VCaP (cell line): ENCODE measurements around the gene TADA2A.
"Not testable (repeated sequence)": the region's sequence is repeated elsewhere in the genome, so short reads cannot be mapped to it uniquely, and the experiment has no call there.

Experiments
- H3K27ac ChIP-seq: fragments of 450-650 bp; 2 replicates; pipeline ENCODE4 v1.5.1; 2017
- TF ChIP-seq, protein P1 (sequence below): fragments of 450-650 bp; conservative IDR thresholded peaks from 2 replicates; pipeline ENCODE4 v1.5.1; 2017; ENCODE audit warnings: mild to moderate bottlenecking, moderate library complexity

TADA2A gene

GRCh38 chr17:37446027-37446426 is 39.3 kb downstream of the TADA2A start:
- no peak overlapping the region for H3K27ac ChIP-seq
- TF ChIP-seq, protein P1, sequence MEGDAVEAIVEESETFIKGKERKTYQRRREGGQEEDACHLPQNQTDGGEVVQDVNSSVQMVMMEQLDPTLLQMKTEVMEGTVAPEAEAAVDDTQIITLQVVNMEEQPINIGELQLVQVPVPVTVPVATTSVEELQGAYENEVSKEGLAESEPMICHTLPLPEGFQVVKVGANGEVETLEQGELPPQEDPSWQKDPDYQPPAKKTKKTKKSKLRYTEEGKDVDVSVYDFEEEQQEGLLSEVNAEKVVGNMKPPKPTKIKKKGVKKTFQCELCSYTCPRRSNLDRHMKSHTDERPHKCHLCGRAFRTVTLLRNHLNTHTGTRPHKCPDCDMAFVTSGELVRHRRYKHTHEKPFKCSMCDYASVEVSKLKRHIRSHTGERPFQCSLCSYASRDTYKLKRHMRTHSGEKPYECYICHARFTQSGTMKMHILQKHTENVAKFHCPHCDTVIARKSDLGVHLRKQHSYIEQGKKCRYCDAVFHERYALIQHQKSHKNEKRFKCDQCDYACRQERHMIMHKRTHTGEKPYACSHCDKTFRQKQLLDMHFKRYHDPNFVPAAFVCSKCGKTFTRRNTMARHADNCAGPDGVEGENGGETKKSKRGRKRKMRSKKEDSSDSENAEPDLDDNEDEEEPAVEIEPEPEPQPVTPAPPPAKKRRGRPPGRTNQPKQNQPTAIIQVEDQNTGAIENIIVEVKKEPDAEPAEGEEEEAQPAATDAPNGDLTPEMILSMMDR, result no peak

DNA sequence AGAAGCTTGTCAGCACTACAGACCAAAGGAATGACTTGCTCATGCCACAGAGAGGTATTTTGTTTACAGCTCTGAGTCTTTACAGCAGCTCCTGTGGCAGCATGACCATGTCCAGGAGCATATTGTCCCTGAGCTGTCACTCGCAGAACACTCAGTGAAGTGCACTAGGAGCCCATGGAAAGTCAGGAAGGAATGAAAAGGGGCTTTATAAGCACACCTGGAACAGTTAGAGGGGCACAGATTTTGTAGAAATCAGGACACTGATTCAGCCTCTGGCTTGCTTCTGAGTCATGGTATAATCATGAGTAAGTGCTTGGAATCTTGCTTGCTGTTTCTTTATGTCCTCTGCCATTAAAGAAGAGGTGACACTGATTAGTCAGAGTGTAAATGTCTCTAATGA is 41.0 kb downstream of the TADA2A start:
- H3K27ac ChIP-seq, result peak overlapping the region; percentile 94
- TF ChIP-seq, protein P1, result no peak

DNA sequence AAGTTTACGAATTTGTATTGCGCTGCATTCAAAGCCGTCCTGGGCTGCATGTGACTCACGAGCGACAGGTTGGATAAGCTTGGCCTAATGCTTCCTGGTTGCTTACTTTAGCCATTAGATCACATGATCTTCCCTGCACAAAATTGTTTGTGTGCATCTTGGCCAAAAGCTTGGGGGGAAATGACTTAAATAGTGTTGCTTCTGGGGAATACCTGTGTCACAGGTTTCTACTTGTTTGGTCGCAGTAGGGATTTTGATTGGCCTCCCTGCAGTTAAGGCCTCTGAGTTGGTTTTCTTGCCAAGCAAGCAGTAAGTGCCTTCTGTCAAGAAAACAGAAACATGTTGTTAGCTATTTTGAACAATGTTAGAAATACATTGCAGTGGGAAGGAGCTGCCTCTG is 43.4 kb downstream of the TADA2A start:
- TF ChIP-seq, protein P1, result no peak
- peak overlapping the region; percentile 94 for H3K27ac ChIP-seq

DNA sequence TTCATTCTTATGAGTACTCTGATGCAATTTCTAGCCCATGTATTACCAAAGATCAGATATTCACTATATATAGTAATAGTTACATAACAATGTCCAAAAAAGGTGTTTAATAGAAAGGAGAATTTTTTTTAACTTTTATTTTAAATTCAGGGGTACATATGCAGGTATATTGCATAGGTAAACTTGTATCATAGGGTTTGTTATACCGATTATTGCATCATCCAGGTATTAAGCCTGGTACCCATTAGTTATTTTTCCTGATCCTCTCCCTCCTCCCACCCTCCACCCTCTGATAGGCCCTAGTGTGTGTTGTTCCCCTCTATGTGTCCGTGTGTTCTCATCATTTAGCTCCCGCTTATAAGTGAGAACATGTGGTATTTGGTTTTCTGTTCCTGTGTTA is 51.1 kb downstream of the TADA2A start:
- H3K27ac ChIP-seq, result not testable (repeated sequence)

GRCh38 chr17:37458805-37459204 is 52.1 kb downstream of the TADA2A start:
- TF ChIP-seq, protein P1, result no peak
- no peak overlapping the region for H3K27ac ChIP-seq

DNA sequence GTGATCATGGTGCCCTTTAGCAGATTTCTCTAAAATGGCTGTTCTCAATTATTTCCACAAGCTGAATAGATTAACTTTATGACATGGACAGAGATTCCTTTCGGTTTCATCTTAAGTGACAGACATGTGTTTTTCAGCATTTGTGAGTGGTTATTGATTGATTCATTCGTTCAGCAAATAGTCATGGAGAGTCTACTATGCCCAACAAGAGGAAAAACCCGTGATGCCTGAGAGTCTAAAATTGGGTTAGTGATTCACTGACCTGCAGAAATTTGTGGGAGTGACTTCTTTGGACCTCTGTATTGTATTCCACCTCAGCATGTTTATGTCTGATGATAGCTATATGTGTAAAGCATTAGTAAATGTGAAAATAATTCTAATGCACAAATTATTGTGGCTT is 55.0 kb downstream of the TADA2A start:
- H3K27ac ChIP-seq, result no peak overlapping the region
- TF ChIP-seq, protein P1, result no peak

DNA sequence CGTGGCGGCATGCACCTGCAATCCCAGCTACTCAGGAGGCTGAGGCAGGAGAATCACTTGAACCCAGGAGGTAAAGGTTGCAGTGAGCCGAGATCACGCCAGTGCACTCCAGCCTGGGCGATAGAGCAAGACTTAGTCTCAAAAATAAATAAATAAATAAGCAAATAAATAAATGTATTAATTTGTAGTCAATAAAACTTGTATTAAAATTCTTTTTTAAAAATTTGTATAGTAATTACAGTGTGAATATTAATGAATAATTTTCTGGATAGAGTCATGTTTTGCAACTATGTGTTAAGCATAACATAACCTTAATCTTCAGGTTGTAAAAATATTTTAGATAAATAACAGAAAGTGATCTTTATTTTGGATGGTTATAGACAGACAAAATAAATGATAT is 55.8 kb downstream of the TADA2A start:
- TF ChIP-seq, protein P1, result no peak
- H3K27ac ChIP-seq, result no peak overlapping the region

- TF ChIP-seq, protein P1, result no peak
- no peak overlapping the region for H3K27ac ChIP-seq
These were observed 56.4 kb downstream of the TADA2A start for GRCh38 chr17:37463039-37463438.
